SJCRH30 (cell line): Measurements from ENCODE around the gene PRKG1. TPM values are rescaled to one million over a fixed set of nuclear protein-coding genes. Genes with fewer than 3 reads are reported as not detected.

Source experiments
- DNase-seq, 2 experiments: peaks; one replicate each; pipeline ENCODE4 v3.0.0-alpha.2; 2015 to 2020
- H3K27ac ChIP-seq: fragments of 250-450 bp; sonication (Bioruptor Pico); 2 replicates; pipeline ENCODE4 v1.5.1; 2020; ENCODE audit warnings: mild to moderate bottlenecking, moderate library complexity
- H3K27me3 ChIP-seq: fragments of 250-450 bp; sonication (Bioruptor Pico); 2 replicates; pipeline ENCODE4 v1.5.1; 2020; ENCODE audit warnings: mild to moderate bottlenecking, moderate library complexity
- H3K36me3 ChIP-seq: fragments of 250-450 bp; sonication (Bioruptor Pico); 2 replicates; pipeline ENCODE4 v1.5.1; 2020; ENCODE audit warnings: mild to moderate bottlenecking, moderate library complexity
- H3K4me1 ChIP-seq: fragments of 250-450 bp; sonication (Bioruptor Pico); 2 replicates; pipeline ENCODE4 v1.5.1; 2020; ENCODE audit warnings: mild to moderate bottlenecking, moderate library complexity
- H3K4me3 ChIP-seq: fragments of 250-450 bp; sonication (Bioruptor Pico); 2 replicates; pipeline ENCODE4 v1.5.1; 2020; ENCODE audit warnings: mild to moderate bottlenecking, moderate library complexity
- H3K9me3 ChIP-seq: fragments of 250-450 bp; sonication (Bioruptor Pico); replicated peaks from 2 replicates; pipeline ENCODE4 v1.5.1; 2020; ENCODE audit warnings: mild to moderate bottlenecking, moderate library complexity
- total RNA-seq: library from RNA; depleted of rRNA; stranded (reverse); fragments of >200 nt; shearing (Covaris generic); gene quantifications from 2 replicates; pipeline ENCODE4 v1.2.3, GENCODE V29; 2014

PRKG1 gene
- total RNA-seq, 1 experiment from 2014 or later: 3.0 TPM

DNA sequence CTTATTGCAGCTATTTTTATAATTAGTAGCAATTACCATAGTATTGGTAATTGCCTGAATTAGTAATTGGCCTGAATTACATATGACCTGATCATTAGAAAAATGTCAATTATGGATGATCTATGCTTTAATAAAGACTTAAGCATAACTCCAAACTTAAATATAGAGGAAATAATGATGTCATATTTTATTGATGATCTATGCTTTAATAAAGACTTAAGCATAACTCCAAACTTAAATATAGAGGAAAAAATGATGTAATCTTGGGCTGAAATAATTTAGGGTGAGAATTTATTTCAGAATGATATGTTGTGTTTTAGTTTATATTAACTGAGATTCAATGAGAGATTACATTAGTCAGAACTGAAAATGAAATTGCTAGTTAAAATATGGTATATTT, 973.8 kb downstream of the PRKG1 start:
- no peaks in the 10 kb centered on the region for H3K36me3 ChIP-seq
- no peaks in the 10 kb centered on the region for H3K27me3 ChIP-seq
- no peak overlapping the region for H3K27ac ChIP-seq
- H3K4me1 ChIP-seq: no peaks in the 10 kb centered on the region
- no peak overlapping the region for H3K4me3 ChIP-seq
- H3K9me3 ChIP-seq: no peaks in the 10 kb centered on the region
- no peak for DNase-seq

- Histone ChIP-seq H3K9me3 (no peaks in the 10 kb centered on the region), H3K36me3 (no peaks in the 10 kb centered on the region), H3K4me1 (no peaks in the 10 kb centered on the region), H3K27ac (no peak overlapping the region), H3K4me3 (no peak overlapping the region), H3K27me3 (no peaks in the 10 kb centered on the region)
- DNase-seq: no peak
These were observed 976.3 kb downstream of the PRKG1 start for GRCh38 chr10:52050429-52051047.

DNA sequence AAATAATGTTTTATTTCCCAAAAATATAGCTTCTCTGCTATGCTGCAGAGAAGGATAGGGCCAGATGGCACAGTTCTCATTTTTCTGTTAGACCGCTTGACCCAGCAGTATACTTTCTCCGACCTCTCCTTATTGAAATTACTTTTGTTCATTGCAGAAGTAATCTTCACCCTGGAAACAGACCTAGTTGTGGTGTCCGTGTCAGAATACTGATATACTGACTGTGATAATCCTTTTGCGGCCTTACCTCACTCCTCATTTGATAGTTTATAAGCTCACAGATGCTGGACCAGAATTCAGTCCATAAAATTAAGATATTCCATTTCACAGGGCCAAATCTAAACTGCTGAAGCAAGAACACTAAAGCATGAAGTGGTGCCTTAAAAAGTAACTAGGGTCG, 979.2 kb downstream of the PRKG1 start:
- H3K27me3 ChIP-seq: no peaks in the 10 kb centered on the region
- no peaks in the 10 kb centered on the region for H3K4me1 ChIP-seq
- no peaks in the 10 kb centered on the region for H3K36me3 ChIP-seq
- H3K4me3 ChIP-seq: no peak overlapping the region
- no peak overlapping the region for H3K27ac ChIP-seq
- H3K9me3 ChIP-seq: no peaks in the 10 kb centered on the region
- no peak for DNase-seq

GRCh38 chr10:52056291-52056690, 982.0 kb downstream of the PRKG1 start:
- Histone ChIP-seq H3K4me1 (no peaks in the 10 kb centered on the region), H3K27ac (no peak overlapping the region), H3K27me3 (no peaks in the 10 kb centered on the region), H3K36me3 (no peaks in the 10 kb centered on the region), H3K9me3 (no peaks in the 10 kb centered on the region), H3K4me3 (no peak overlapping the region)
- DNase-seq: peak in 1 of 2 experiments; percentile 1

DNA sequence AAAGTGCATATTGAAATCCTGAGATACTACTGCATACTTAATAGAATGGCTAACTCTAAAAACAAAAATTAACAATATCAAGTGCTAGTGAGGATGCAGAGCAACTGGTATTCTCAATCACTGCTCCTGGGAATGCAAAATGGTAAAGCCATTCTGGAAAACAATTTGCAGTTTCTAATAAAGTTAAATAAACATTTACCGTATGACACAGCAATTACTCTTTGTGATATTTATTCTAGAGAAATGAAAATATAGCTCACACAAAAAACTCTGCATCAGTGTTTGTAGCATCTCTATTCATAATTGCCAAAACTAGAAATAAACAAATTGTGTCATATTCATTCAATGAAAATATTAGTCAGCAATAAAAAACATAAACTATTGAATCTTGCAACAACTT, 984.8 kb downstream of the PRKG1 start:
- DNase-seq: no peak
- Histone ChIP-seq H3K4me1 (no peaks in the 10 kb centered on the region), H3K27me3 (no peaks in the 10 kb centered on the region), H3K4me3 (no peak overlapping the region), H3K36me3 (no peaks in the 10 kb centered on the region), H3K27ac (no peak overlapping the region), H3K9me3 (no peaks in the 10 kb centered on the region)

DNA sequence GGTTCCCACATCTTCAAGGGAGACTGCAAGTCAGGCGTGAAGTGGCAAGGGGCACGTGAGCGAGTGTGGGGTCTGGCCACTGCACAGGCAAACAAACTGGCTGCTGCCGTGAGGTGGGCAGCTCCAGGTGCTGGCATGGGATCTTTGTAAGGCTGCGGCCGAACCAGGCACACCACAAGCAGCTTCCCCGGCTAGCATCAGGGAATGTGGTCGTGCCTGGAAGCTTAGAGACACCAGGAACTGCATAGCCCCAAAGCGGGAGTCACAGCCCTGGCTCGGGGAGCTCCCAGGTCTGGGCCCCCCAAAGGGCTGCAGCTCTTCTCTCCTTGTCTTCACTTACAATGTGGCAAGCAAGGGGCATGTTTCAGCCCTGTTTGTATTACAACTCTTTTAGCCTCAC, 988.9 kb downstream of the PRKG1 start:
- no peaks in the 10 kb centered on the region for H3K9me3 ChIP-seq
- DNase-seq: no peak
- H3K27me3 ChIP-seq: no peaks in the 10 kb centered on the region
- H3K4me1 ChIP-seq: no peaks in the 10 kb centered on the region
- H3K4me3 ChIP-seq: no peak overlapping the region
- no peaks in the 10 kb centered on the region for H3K36me3 ChIP-seq
- H3K27ac ChIP-seq: no peak overlapping the region

DNA sequence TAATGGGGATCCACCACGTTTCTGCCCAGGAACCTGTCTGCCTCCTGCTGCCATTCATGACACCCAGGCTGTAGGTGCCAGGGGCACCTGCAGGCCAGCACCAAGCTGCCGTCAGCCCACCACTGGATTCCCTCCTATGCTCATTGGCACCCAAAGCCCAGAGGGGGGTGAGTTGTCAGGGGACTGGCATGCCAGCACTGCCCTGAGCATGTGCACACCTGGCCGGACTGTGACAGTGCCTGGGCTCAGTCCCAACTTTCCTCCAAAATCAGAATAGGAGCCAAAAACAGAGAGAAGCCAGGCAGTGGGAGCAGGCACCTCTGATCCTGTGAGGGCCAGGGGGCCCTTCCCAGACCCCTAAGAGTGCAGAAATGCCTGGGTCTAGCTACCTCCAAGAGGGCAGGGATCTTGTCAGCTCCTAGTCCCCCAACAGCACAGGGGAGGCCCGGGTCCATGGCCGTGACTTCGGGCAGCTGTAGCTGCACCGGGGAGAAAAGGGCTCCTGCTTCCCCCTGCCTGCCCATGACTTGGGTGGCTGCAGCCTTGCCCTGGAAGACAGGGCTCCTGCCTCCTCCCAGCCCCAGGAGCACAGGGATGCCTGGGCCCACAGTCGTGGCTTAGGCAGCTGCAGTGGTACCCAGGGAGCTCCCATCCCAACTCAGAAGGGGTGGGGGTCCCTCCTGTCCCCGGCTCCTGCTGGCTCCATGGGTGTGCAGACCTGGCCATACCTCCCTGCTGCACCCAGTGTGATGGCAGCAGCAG, 990.0 kb downstream of the PRKG1 start:
- Histone ChIP-seq H3K27ac (no peak overlapping the region), H3K9me3 (no peaks in the 10 kb centered on the region), H3K36me3 (no peaks in the 10 kb centered on the region), H3K4me1 (no peaks in the 10 kb centered on the region), H3K4me3 (no peak overlapping the region), H3K27me3 (no peaks in the 10 kb centered on the region)
- DNase-seq: no peak

- Histone ChIP-seq H3K4me1 (no peaks in the 10 kb centered on the region), H3K27me3 (no peaks in the 10 kb centered on the region), H3K27ac (no peak overlapping the region), H3K4me3 (no peak overlapping the region), H3K36me3 (no peaks in the 10 kb centered on the region), H3K9me3 (no peaks in the 10 kb centered on the region)
- DNase-seq: peak in 1 of 2 experiments; percentile 9
These were observed 992.1 kb downstream of the PRKG1 start for GRCh38 chr10:52066383-52066782.

GRCh38 chr10:52068485-52068884, 994.2 kb downstream of the PRKG1 start:
- H3K27me3 ChIP-seq: no peaks in the 10 kb centered on the region
- H3K36me3 ChIP-seq: no peaks in the 10 kb centered on the region
- no peak overlapping the region for H3K4me3 ChIP-seq
- no peak for DNase-seq
- H3K9me3 ChIP-seq: no peaks in the 10 kb centered on the region
- no peaks in the 10 kb centered on the region for H3K4me1 ChIP-seq
- no peak overlapping the region for H3K27ac ChIP-seq

DNA sequence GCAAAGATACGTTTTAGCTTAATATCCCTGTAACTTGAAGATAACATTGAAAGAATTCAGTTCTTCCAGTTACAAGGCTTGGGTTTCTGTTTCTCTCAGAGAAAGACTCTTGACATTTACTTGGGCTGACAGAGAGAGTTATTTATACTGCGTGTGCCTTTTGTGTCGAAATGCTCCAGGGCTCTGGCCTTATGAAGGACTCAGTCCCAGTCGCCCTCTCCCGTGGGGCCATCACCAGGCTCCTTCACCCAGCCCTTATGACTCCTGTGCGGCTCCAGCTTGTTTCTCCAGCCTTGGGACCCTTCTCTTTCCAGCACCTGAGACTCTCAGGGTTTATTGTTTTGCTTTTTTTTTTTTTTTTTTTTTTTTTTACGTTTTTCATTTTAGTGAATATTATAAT, 997.5 kb downstream of the PRKG1 start:
- no peak overlapping the region for H3K27ac ChIP-seq
- no peaks in the 10 kb centered on the region for H3K4me1 ChIP-seq

DNA sequence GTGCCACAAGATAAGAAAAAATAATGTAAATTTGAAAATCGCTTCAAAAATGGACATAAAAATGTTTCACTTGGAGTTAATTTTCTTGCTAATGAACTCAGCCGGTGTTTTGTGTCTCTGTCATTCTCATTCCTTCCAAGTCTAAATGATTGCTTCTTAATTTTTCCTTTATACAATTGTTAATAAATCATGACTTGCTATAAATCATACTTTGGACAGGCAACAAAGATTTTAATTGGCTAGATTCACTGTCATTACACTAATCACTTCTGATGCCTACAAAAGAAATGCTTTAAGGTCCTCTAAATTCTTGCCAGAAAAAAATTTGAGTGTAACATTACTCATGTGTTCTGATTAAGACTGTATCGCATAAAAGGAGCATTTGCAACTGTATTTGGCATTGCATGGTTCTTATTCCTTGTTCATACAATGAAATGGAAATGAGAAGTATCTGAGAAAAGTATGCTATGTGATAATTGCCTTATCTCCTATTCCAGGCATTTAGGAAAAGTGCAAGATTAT, 1000.3 kb downstream of the PRKG1 start:
- Histone ChIP-seq H3K9me3 (no peaks in the 10 kb centered on the region), H3K36me3 (no peaks in the 10 kb centered on the region), H3K4me1 (no peaks in the 10 kb centered on the region), H3K27me3 (no peaks in the 10 kb centered on the region), H3K27ac (no peak overlapping the region), H3K4me3 (no peak overlapping the region)
- no peak for DNase-seq

More for the DNA sequence above, 997.5 kb downstream of the PRKG1 start:
- Histone ChIP-seq H3K9me3 (no peaks in the 10 kb centered on the region), H3K27me3 (no peaks in the 10 kb centered on the region), H3K4me3 (no peak overlapping the region), H3K36me3 (no peaks in the 10 kb centered on the region)
- no peak for DNase-seq

- Histone ChIP-seq H3K27me3 (no peaks in the 10 kb centered on the region), H3K27ac (no peak overlapping the region), H3K4me3 (no peak overlapping the region), H3K36me3 (no peaks in the 10 kb centered on the region), H3K4me1 (no peaks in the 10 kb centered on the region), H3K9me3 (no peaks in the 10 kb centered on the region)
- no peak for DNase-seq
These were observed 1003.5 kb downstream of the PRKG1 start for GRCh38 chr10:52077814-52078213.

DNA sequence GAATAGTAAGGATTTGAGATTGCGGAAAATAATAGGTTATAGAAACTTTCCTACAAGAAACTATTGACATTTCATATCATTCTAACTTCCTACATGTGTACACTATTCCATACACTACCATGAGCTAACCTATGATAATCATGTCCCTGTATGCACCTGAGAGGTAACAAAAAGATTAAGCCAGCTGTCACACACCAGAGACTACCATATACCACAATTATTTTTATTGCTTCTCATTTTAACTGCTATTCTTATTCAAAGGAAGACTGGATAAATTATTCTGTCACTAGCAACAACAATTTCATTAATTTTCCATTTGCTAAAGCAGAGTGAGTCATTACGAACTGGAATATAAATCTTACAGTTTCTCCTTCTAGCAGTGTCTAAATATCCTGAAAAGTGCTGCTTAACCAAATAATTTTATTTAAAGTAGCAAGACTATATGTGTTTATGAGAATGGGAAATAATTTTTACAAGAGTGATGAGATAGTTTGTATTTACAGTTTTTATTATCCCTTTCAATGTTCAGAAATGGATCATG, 1004.2 kb downstream of the PRKG1 start:
- DNase-seq: no peak
- Histone ChIP-seq H3K9me3 (no peaks in the 10 kb centered on the region), H3K27ac (no peak overlapping the region), H3K4me1 (no peaks in the 10 kb centered on the region), H3K4me3 (no peak overlapping the region), H3K27me3 (no peaks in the 10 kb centered on the region), H3K36me3 (no peaks in the 10 kb centered on the region)

- Histone ChIP-seq H3K4me1 (no peaks in the 10 kb centered on the region), H3K27ac (no peak overlapping the region), H3K4me3 (no peak overlapping the region), H3K9me3 (no peaks in the 10 kb centered on the region), H3K36me3 (no peaks in the 10 kb centered on the region), H3K27me3 (no peaks in the 10 kb centered on the region)
- DNase-seq: no peak
These were observed 1008.0 kb downstream of the PRKG1 start for GRCh38 chr10:52082307-52082706.

DNA sequence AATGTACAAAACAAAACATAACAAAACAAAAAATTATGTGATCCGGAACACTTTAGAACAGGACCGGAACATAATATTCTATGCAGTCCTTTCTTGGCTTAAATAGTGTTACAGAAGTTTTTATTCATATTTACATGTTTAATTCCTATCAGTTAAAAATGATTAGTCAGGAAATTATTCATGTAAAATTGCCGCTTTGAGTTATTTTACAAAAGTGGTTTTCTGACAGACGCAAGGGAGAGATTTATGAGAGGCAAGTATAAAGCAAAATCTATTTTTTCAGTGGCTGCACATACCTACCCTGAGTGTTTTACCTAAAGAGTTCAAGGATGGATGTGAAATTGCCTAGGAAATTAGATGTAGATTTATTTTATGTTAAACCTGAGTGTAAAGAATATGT, 1009.1 kb downstream of the PRKG1 start:
- DNase-seq: no peak
- Histone ChIP-seq H3K4me1 (no peaks in the 10 kb centered on the region), H3K9me3 (no peaks in the 10 kb centered on the region), H3K27ac (no peak overlapping the region), H3K36me3 (no peaks in the 10 kb centered on the region), H3K27me3 (no peaks in the 10 kb centered on the region), H3K4me3 (no peak overlapping the region)
